Endodermal cell (in vitro differentiated cells): ENCODE data around the gene SLC26A11. TPM values are rescaled to one million over a fixed set of nuclear protein-coding genes. Genes with fewer than 3 reads are reported as not detected.

Experiments
- DNase-seq: peaks from one replicate; pipeline ENCODE4 v3.0.0-alpha.2; 2017
- H3K27ac ChIP-seq: 2 replicates; pipeline ENCODE4 v1.5.1; 2013; ENCODE audit warnings: mild to moderate bottlenecking, low read depth, low read length, moderate library complexity
- H3K27me3 ChIP-seq: 2 replicates; pipeline ENCODE4 v1.6.1; 2013; ENCODE audit warnings: mild to moderate bottlenecking, low read length, moderate library complexity; ENCODE audit not compliant: insufficient read depth, control insufficient read depth, poor library complexity, severe bottlenecking
- H3K36me3 ChIP-seq: 2 replicates; pipeline ENCODE4 v1.7.0; 2013; ENCODE audit warnings: mild to moderate bottlenecking, low read length, moderate library complexity; ENCODE audit not compliant: control insufficient read depth, insufficient read depth
- H3K4me1 ChIP-seq: one replicate; pipeline ENCODE4 v1.7.0; 2013; ENCODE audit warnings: low read length; ENCODE audit not compliant: control insufficient read depth, insufficient read depth
- H3K4me3 ChIP-seq: 2 replicates; pipeline ENCODE4 v1.5.1; 2013; ENCODE audit warnings: mild to moderate bottlenecking, low read length, moderate library complexity
- H3K9ac ChIP-seq: 2 replicates; pipeline ENCODE4 v1.6.1; 2013; ENCODE audit warnings: mild to moderate bottlenecking, low read length, moderate library complexity; ENCODE audit not compliant: poor library complexity, severe bottlenecking; ENCODE audit errors: extremely low read depth
- H3K9me3 ChIP-seq: 2 replicates; pipeline ENCODE4 v1.6.1; 2013; ENCODE audit warnings: mild to moderate bottlenecking, low read length, moderate library complexity; ENCODE audit not compliant: control insufficient read depth
- H3K27ac Mint-ChIP-seq: 2 replicates; pipeline ENCODE4 v1.8.0; 2020; ENCODE audit warnings: mixed read lengths
- H3K27me3 Mint-ChIP-seq: 2 replicates; pipeline ENCODE4 v1.8.0; 2021; ENCODE audit warnings: mild to moderate bottlenecking, mixed read lengths; ENCODE audit not compliant: insufficient read depth
- H3K36me3 Mint-ChIP-seq: 2 replicates; pipeline ENCODE4 v1.8.0; 2020; ENCODE audit warnings: low read depth, mixed read lengths
- H3K4me1 Mint-ChIP-seq: 2 replicates; pipeline ENCODE4 v1.8.0; 2020; ENCODE audit warnings: mixed read lengths
- H3K4me3 Mint-ChIP-seq: 2 replicates; pipeline ENCODE4 v1.8.0; 2020; ENCODE audit warnings: mild to moderate bottlenecking, moderate library complexity, mixed read lengths
- H3K9me3 Mint-ChIP-seq: 2 replicates; pipeline ENCODE4 v1.8.0; 2020; ENCODE audit warnings: mild to moderate bottlenecking, mixed read lengths
- CTCF ChIP-seq: fragments of 200-600 bp; sonication (generic); conservative IDR thresholded peaks from 2 replicates; pipeline ENCODE4 v1.5.0; 2021; ENCODE audit warnings: antibody characterized with exemption, mild to moderate bottlenecking
- WGBS, 2 experiments: methylation state at CpG; one replicate each; pipeline versions ENCODE4 v1.1.5 to v1.1.7; 2013; ENCODE audit warnings: missing lambda C conversion rate in 2 of 2, mixed read lengths in 1 of 2; ENCODE audit not compliant: insufficient coverage in 1 of 2, insufficient read length in 1 of 2; 5-methylcytosine and 5-hydroxymethylcytosine counted together
- total RNA-seq, 2 donors: library from RNA; stranded (reverse); fragmentation: NEBNext Ultra II Directional in 1 of 2; extraction: Animal tissue kit (Norgen Biotek cat#: 25700) in 1 of 2; gene quantifications; 2 replicates in 1 of 2; 3 replicates in 1 of 2; pipeline ENCODE4 v1.2.1, GENCODE V29; 2021

Gene SLC26A11
- total RNA-seq, 2 donors from 2014 or later: 43.7 to 48.2 TPM

GRCh38 chr17:80233202-80233601, 13.0 kb downstream of the SLC26A11 start:
- no peak overlapping the region for H3K27ac Mint-ChIP-seq
- peaks cover 76% of the 10 kb centered on the region for H3K36me3 Mint-ChIP-seq
- H3K4me1 ChIP-seq: no peaks in the 10 kb centered on the region
- DNase-seq: no peak
- no peaks in the 10 kb centered on the region for H3K27me3 Mint-ChIP-seq
- H3K9me3 Mint-ChIP-seq: peaks cover 29% of the 10 kb centered on the region
- H3K9ac ChIP-seq: no peak overlapping the region
- no peak overlapping the region for H3K4me3 Mint-ChIP-seq
- no peak overlapping the region for H3K4me3 ChIP-seq
- peaks cover 25% of the 10 kb centered on the region for H3K9me3 ChIP-seq
- H3K27me3 ChIP-seq: no peaks in the 10 kb centered on the region
- H3K27ac ChIP-seq: no peak overlapping the region
- H3K36me3 ChIP-seq: peaks cover 82% of the 10 kb centered on the region
- no peaks in the 10 kb centered on the region for H3K4me1 Mint-ChIP-seq
- no peak for TF ChIP-seq CTCF
- WGBS, 2 experiments: 93 to 96% methylated on average over 2 to 3 of the region's 3 CpGs

- peak; percentile 64 for DNase-seq
- H3K4me3 ChIP-seq: no peak overlapping the region
- no peak overlapping the region for H3K27ac ChIP-seq
- peaks cover 75% of the 10 kb centered on the region for H3K36me3 Mint-ChIP-seq
- no peaks in the 10 kb centered on the region for H3K27me3 ChIP-seq
- no peaks in the 10 kb centered on the region for H3K4me1 ChIP-seq
- H3K27me3 Mint-ChIP-seq: no peaks in the 10 kb centered on the region
- H3K4me1 Mint-ChIP-seq: no peaks in the 10 kb centered on the region
- peaks cover 16% of the 10 kb centered on the region for H3K9me3 Mint-ChIP-seq
- no peak for TF ChIP-seq CTCF
- no peak overlapping the region for H3K9ac ChIP-seq
- 90 to 100% methylated on average over 5 to 17 of the region's 17 CpGs for WGBS, 2 experiments
- H3K36me3 ChIP-seq: peaks cover 83% of the 10 kb centered on the region
- no peak overlapping the region for H3K4me3 Mint-ChIP-seq
- H3K9me3 ChIP-seq: peaks cover 11% of the 10 kb centered on the region
- no peak overlapping the region for H3K27ac Mint-ChIP-seq
Observed at GRCh38 chr17:80236911-80237310, 16.7 kb downstream of the SLC26A11 start.

DNA sequence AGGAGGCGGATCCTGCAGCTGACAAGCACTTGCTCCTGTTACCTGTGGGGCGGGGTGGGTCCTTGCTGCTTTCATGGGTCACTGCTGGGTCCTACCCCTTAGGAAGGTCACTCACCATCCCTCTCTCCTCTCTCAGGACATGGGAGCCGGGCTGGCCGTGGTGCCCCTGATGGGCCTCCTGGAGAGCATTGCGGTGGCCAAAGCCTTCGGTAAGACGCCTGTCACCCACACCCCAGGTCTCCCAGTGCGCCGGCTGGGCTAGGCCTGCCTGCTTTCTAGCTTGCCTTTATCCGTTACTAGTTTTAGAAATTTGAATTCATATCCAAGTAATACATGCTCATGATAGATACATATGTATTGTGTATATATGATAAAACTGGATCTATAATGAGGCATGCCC, 17.2 kb downstream of the SLC26A11 start:
- 91 to 97% methylated on average over 1 to 9 of the region's 10 CpGs for WGBS, 2 experiments
- Histone ChIP-seq H3K36me3 (peaks cover 82% of the 10 kb centered on the region), H3K27me3 (no peaks in the 10 kb centered on the region), H3K27ac (no peak overlapping the region), H3K4me1 (no peaks in the 10 kb centered on the region), H3K9me3 (peaks cover 7% of the 10 kb centered on the region), H3K9ac (no peak overlapping the region), H3K4me3 (no peak overlapping the region)
- Mint-ChIP-seq H3K27me3 (no peaks in the 10 kb centered on the region), H3K27ac (no peak overlapping the region), H3K4me3 (no peak overlapping the region), H3K9me3 (peaks cover 11% of the 10 kb centered on the region), H3K36me3 (peaks cover 74% of the 10 kb centered on the region), H3K4me1 (no peaks in the 10 kb centered on the region)
- no peak for DNase-seq
- no peak for TF ChIP-seq CTCF
